ENCODE measurements around the gene ZNF432. TPM values are rescaled to one million over a fixed set of nuclear protein-coding genes. Genes with fewer than 3 reads are reported as not detected.

The ZNF432 gene
- total and polyA plus RNA-seq, 12 donors, result 2.3 to 32.1 (median 12.5) TPM

DNA sequence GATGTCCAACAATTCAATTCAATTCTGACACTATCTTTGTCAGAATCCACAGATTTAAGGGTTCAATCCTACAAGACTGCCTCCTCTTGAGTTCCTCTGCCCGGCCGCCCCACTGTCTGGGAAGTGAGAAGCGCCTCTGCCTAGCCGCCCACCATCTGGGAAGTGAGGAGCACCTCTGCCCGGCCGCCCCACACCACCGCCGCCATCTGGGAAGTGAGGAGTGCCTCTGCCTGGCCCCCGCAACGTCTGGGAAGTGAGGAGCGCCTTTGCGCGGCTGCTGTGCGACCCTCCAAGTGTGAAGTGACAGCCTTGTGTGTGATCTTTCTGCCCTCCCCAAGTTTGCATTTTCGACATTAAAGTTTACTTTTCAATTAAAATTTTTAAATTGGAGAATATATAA is 26.4 kb downstream of the ZNF432 start:
- intact Hi-C loops (cut with DNase I), result no loop called here
- 92 to 98% (median 96%) methylated on average over 15 of the region's 15 CpGs for whole genome bisulfite sequencing, 4 donors
- DNase-seq, result no peak

DNA sequence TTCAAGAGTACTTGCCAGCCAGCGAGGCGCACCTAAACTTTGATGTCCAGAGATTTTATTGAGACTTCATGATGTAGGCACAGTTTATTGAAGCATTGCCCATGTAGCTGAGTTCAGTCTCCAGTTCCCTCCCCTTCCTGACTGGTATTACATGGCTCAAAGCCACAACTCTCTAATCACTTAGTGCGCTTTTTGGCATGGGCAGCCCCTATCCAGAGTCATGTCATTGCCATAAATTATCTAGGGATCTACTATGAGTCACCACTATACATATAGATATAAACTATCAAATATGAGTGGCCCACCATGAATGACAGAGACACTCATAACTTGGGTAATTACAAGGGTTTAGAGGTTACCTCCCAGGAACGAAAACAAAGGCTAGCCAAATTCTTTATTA is 28.1 kb downstream of the ZNF432 start:
- 96 to 100% (median 98%) methylated on average over 4 of the region's 4 CpGs for WGBS, 4 donors
- no peak for DNase-seq
- H3K27me3 ChIP-seq, result no peaks in the 10 kb centered on the region
- no peak overlapping the region for H3K4me3 ChIP-seq
- H3K27ac ChIP-seq, result no peak overlapping the region
- H3K4me1 ChIP-seq (replicated peaks in 1 of 2), result no peaks in the 10 kb centered on the region
- intact Hi-C loops (cut with DNase I), result no loop called here
- TF ChIP-seq, protein P1, sequence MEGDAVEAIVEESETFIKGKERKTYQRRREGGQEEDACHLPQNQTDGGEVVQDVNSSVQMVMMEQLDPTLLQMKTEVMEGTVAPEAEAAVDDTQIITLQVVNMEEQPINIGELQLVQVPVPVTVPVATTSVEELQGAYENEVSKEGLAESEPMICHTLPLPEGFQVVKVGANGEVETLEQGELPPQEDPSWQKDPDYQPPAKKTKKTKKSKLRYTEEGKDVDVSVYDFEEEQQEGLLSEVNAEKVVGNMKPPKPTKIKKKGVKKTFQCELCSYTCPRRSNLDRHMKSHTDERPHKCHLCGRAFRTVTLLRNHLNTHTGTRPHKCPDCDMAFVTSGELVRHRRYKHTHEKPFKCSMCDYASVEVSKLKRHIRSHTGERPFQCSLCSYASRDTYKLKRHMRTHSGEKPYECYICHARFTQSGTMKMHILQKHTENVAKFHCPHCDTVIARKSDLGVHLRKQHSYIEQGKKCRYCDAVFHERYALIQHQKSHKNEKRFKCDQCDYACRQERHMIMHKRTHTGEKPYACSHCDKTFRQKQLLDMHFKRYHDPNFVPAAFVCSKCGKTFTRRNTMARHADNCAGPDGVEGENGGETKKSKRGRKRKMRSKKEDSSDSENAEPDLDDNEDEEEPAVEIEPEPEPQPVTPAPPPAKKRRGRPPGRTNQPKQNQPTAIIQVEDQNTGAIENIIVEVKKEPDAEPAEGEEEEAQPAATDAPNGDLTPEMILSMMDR (IDR thresholded peaks at IDR 0.05), result no peak
- TF ChIP-seq POLR2A (IDR thresholded peaks at IDR 0.05), result no peak
- H3K36me3 ChIP-seq (replicated peaks in 1 of 2), result peaks cover 0 to 57% of the 10 kb centered on the region in 2 donors
- H3K9me3 ChIP-seq (replicated peaks in 1 of 3), result peaks cover 0 to 33% (median 5%) of the 10 kb centered on the region in 3 donors

More for the DNA sequence above, 26.4 kb downstream of the ZNF432 start:
- H3K9me3 ChIP-seq (replicated peaks in 1 of 3), result peaks cover 0 to 21% (median 5%) of the 10 kb centered on the region in 3 donors
- peaks cover 0 to 6% of the 10 kb centered on the region in 2 donors for H3K4me1 ChIP-seq (replicated peaks in 1 of 2)
- H3K27ac ChIP-seq, result no peak overlapping the region
- TF ChIP-seq, protein P1 (IDR thresholded peaks at IDR 0.05), result no peak
- TF ChIP-seq POLR2A (IDR thresholded peaks at IDR 0.05), result no peak
- H3K36me3 ChIP-seq (replicated peaks in 1 of 2), result peaks cover 0 to 44% of the 10 kb centered on the region in 2 donors
- no peaks in the 10 kb centered on the region for H3K27me3 ChIP-seq
- H3K4me3 ChIP-seq, result no peak overlapping the region

DNA sequence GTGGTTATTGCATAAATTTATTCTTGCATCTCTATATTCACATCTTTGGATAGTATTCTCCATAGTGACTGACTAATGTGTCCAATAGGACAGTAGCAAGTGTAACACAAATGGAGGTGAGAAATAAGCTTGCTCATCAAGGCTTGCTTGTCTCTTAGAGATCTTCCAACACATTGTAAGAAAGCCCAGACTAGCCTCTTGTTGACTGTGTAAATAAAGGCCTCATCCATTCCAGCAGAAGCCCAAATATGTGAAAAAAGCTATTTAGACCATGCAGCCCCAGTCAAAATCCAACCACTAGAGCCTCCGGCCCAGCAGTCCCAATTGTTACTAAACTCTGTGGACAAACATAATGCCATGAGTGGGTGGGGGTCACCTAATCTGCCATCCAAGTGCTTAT is 38.0 kb downstream of the ZNF432 start:
- no peak overlapping the region for H3K4me3 ChIP-seq
- intact Hi-C loops (cut with DNase I), result no loop called here
- peaks cover 0 to 14% (median 5%) of the 10 kb centered on the region in 3 donors for H3K9me3 ChIP-seq (replicated peaks in 1 of 3)
- H3K27ac ChIP-seq, result no peak overlapping the region
- 78 to 95% (median 90%) methylated on average over 1 of the region's 1 CpG for WGBS, 4 donors
- H3K36me3 ChIP-seq (replicated peaks in 1 of 2), result no peaks in the 10 kb centered on the region
- H3K27me3 ChIP-seq, result no peaks in the 10 kb centered on the region
- TF ChIP-seq, protein P1 (IDR thresholded peaks at IDR 0.05), result no peak
- no peak for TF ChIP-seq POLR2A (IDR thresholded peaks at IDR 0.05)
- peaks cover 3 to 6% of the 10 kb centered on the region in 2 donors for H3K4me1 ChIP-seq (replicated peaks in 1 of 2)
- DNase-seq, result no peak

DNA sequence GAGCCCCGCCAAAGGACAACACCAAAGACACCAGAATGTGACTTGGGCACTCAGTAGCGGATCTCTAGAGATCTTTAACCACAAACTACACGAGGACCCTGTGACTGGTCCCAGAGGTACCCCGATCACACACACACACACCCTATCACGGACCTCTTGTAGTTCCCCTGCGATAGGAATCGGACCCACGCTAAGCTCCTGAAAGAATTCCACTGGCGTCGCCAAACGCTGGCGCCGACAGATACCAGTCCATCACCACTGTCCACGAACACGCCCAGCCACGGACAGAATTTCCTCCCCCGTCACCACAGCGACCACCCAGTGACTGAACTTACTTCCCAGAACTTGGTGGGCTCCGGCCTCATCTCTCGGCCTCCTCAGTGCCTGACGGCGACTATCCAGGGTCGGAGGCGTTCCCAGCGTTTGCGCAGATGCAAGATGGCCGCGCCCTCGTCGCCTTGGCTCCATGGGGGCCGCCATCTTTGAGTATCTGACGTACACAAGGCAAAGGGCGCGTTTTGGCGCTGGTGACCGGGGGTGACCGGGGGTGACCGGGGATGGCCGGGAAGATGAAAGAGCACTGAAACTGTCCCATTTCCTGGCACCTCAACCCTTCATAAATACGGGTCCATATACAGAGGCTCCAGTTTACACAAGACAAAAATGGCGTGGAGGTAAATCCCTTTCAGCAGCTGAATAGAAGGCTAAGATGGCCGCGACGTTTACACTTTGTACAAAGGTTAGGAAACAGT is 40.7 kb downstream of the ZNF432 start, which contains the start of gene ZNF615:
TSS of gene ZNF615 (minus strand) at position 406 of the 752 bp plus-strand sequence. CDS start 4,500 bp downstream, outside the sequence.
- intact Hi-C loops (cut with DNase I), result no loop called here
- Histone ChIP-seq H3K9me3 (replicated peaks in 1 of 3) (peaks cover 0 to 9% (median 7%) of the 10 kb centered on the region in 3 donors), H3K4me1 (replicated peaks in 1 of 2) (peaks cover 3 to 6% of the 10 kb centered on the region in 2 donors), H3K27ac (peak within 1 kb of the TSS; percentile 4 to 90 (median 73)), H3K4me3 (peak within 1 kb of the TSS; percentile 57 to 90 (median 70)), H3K27me3 (no peaks in the 10 kb centered on the region), H3K36me3 (replicated peaks in 1 of 2) (peaks cover 0 to 2% of the 10 kb centered on the region in 2 donors)
- DNase-seq, result peak; percentile 88 to 94 (median 91)
- TF ChIP-seq, protein P1 (IDR thresholded peaks at IDR 0.05), result no peak
- peak in 1 of 2 donors; percentile 57 for TF ChIP-seq POLR2A (IDR thresholded peaks at IDR 0.05)
- 0 to 1% (median 1%) methylated on average over 23 to 44 of the region's 44 CpGs for WGBS, 4 donors
